GM18870 (cell line): ENCODE measurements around the gene TMTC4.
"Not testable (repeated sequence)": the region's sequence is repeated elsewhere in the genome, so short reads cannot be mapped to it uniquely, and the experiment has no call there.

Source experiments
- ATAC-seq: cut with Tn5 transposase; IDR thresholded peaks from one replicate; pipeline ENCODE4 v1.9.1; 2021; ENCODE audit warnings: moderate library complexity; ENCODE audit not compliant: unreplicated experiment

Gene TMTC4

DNA sequence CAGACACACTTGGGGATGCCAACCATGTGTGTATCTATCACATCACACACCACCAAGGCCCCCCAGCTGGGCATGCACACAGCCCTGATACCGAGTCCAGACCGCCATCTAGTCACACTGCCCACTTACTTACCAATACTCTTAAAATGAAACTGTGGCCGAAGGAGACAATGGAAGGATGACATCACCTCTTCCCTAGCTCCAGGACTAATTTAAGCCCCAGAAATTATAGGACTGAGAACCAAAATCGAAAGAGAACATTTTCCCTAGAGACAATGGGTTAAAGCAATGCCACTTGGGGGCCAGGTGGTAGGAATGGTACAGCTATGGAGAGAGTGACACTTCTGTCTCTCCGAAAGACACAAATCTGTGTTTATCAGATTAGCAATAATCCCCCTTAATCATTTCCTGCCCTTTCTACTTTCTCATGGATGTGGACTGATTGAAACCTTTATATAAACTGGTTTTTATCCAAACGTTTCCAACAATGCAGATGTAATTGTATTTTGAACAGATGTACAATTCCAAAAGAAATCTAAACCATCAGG, 85.3 kb downstream of the TMTC4 start:
- ATAC-seq: no peak

DNA sequence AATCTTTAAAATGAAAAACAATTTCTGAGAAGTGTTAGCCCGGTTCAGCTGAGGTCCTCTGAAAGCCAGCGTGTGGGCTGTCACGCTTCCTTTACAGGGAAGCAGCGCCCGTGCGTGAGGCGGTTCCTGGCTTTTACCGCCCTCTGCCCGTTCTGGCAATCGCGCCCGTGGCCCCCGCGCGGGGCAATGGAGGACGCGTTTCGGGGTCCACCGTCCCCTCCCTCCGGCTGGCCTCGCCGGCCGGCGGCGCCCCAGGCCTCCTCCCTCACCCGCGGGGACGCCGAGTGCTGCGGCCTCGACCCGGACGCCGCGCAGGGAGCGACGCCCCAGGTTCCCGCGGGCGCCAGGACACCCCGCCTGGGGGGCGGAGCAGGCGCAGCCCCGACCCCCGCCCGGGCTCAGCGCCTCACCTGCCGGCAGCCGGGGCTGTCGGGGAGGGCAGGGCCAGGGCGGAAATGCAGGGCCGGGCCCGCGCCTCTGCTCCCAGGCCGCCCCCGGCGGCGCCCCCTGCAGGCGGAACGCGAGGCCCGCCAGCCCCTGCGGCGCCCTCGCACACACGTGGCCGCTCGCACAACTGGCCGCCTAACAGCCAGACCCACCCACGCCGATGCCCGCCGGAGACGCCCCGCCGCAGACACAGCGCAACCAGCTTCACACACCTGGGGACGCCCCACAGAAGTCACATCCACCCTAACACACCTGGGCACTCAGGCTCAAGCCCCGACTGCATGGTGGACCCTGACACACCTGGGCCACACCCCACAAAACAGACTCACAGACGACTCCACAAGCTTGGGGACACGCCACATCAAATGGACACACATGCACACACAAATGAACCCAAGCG, 86.0 kb downstream of the TMTC4 start, which contains the start of gene GGACT:
Gene GGACT, minus strand, starts transcription at position 459 of the 847 bp plus-strand sequence. CDS start 56,198 bp downstream, outside the sequence.
- peak; percentile 73 for ATAC-seq

DNA sequence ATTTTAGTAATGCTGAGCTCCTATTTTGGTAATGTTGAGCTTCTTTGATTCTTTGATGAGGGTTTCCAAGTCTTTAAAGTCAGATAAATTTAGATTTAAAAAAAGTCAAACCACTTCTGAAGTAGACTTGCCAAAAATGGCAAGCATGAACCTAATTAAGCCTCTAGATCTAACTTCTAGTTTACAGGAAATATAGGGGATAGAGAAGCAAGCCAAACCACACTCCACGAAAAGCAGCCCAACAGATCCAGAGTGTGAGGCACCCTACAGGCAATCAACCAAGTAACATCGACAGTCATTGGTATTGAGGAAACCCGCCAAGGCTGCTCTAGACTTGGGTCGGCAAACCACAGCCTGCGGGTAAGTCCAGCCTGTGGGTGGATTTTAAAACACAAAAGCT, 89.7 kb downstream of the TMTC4 start:
- no peak for ATAC-seq

DNA sequence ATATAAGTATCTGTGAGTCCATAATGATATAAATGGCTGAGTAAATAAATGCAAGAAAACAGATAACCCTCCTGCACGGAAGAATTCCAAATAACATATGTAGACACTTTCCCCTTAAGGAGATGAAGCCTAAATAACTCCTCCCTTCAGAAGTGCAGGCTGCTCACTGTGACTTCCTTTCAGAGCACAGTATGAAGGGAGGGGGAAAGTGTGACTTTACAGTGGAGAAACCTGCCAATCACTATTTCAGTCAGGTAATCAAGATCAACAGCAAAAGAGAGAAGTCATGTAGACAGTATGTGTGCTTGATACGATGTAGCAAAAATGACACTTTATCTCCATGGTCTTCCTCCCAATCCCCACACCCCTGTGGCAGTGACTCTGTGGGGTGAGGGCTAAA, 93.1 kb downstream of the TMTC4 start:
- ATAC-seq: no peak

DNA sequence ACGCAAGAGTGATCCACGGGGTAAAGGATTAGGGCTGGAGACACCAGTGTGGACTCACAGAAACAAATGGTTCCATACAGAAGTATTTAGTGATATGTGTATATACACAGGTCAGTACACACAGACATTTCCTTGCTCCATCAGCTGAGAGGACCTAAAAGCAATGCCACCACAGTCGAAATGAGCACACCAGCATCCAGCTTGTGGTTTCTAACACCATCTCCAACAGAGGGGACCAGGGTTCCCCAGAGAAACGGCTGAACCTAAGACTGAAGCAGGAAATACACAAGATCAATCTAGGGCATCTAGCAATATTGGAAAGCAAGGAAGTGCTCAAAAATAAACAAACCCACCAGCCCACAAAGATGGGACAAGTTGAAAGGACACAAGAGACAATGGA, 93.6 kb downstream of the TMTC4 start:
- no peak for ATAC-seq

DNA sequence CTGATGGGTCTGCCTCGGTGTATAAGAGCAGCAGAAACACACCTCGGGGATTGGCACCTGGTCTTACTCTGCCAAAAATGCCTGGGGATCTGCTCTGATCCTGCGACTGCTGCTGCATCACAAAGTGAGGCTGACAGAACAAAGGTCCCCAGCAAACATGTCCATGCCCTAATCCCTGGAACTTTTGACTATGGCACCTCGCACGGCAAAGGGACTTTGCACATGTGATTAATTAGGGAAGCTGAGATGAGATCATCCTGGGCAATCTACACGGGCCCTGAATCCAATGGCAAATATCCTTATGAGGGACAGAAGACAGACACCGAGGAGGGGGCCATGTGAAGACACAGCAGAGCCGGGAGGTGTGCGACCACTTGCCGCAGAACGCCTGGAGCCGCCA, 94.5 kb downstream of the TMTC4 start:
- no peak for ATAC-seq

DNA sequence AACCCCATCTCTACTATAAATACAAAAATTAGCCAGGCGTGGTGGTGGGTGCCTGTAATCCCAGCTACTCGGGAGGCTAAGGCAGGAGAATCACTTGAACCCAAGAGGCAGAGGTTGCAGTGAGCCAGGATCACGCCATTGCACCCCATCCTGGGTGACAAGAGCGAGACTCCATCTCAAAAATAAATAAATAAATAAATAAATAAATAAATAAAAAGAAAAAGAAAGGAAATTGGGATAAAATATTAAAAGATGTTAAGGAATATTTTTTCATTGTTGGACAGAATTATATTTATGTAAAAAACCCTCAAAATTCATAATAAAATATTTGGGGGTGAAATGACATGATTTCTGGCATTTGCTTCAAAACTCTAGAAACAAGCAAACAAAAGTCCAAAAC, 97.4 kb downstream of the TMTC4 start:
- not testable (repeated sequence) for ATAC-seq

DNA sequence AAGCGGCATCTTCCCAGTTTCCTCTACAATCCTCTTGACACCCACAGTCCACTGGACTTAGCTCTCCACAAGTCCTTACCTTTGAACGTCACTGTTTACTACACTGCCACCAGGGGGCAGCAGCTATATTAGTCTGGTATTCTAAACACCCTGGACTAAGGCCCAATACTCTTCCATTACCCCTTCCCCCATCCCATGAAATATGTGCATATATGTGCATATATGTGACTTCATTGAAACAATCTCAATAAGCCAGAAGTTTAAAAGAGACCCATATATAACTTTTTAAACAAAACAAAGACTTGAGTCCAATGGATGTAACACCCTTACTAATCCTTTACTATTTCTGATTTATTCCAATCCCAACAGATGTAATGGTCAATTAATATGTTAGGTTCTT, 101.5 kb downstream of the TMTC4 start:
- ATAC-seq: peak; percentile 95

DNA sequence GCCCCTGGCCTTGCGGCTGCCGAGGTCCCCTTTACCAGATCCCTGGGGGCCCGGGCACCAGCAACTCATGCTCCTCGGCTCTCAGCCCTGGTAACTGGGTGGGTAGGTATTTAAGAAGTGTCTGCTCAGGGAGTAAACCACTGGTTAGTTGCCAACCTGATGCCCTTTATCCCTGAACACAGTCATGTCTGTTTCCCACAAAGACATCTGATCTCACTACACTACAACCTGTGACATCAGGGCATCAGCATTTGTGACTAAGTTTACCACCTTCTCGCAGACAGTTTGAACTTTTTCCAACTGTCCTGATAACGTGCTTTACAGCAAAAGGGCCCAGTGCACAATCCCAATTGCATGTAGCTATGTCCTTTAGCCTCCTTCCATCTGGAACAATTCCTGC, 108.1 kb downstream of the TMTC4 start:
- no peak for ATAC-seq

DNA sequence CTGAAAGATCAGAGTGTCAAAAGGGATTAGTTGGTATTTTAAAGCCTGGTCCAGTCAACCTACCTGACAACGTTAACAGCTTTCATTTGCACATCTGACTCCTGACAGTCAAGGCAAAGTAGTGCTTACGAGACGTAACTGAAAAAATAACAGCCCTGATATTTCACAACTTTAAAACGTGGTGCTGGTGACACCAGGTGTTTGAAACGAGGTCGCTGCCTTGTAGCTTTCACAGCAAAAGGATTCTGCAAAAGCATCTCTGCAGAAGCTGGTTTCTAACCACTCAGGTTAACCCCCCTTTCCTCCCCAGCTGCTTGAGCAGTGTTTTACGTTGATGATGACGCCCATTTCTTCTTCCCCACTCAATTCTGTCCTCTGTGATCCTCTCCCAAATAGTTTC, 109.3 kb downstream of the TMTC4 start:
- ATAC-seq: no peak

DNA sequence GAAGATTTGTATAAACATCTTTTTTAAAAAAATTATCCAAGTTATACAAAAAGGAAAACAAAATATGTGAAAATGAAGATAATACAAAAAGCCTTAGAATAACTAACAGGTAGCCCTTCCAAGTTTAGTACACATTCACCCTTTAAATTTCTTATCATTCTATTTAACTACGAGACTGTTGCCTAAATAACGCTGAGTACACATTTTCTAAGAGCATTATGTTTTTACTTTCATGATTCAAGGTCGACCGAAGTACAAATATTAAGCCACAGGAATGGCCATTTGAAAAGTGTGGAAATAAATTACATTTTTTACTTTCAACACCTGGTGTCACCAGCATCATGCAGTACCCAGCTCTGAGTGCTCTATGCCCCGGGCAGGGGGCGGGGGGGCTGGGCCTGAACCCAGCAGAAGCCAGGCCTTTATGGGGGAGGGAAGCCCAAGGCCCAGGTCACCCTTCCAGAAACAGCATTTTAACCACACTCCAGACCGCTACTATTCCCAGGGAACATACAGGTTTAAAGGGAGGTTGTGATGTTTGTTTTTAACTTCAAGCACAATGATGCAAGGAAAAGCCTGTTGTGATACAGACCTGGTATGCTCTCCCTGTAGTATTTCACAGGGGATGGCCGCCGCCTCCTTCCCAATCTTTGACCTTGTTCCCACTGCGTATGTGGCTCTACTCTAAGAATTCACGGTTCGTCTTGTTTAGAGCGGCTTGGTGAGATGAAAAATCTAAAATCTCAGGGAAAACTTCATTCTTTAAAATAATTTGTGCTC, 110.0 kb downstream of the TMTC4 start:
- no peak for ATAC-seq

DNA sequence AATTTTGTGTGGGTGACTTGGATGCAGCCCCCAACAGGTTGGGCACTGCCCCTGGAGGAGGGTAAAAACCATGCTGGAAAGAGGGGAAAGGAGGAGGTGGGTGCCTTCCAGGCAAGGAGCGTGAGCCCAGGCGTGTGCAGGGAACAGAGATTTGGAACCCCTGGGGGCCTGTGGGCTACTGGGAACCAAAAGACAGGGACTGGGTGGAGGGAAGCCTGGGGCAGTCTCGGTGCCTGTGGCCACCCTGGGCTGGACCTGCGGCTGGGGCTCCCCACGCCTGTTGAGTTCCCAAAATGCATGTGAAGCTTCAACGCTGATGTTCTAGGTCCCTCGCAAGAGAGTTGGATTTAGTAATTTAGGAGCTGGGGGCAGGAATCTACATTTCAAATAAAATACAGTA, 110.8 kb downstream of the TMTC4 start:
- ATAC-seq: no peak

DNA sequence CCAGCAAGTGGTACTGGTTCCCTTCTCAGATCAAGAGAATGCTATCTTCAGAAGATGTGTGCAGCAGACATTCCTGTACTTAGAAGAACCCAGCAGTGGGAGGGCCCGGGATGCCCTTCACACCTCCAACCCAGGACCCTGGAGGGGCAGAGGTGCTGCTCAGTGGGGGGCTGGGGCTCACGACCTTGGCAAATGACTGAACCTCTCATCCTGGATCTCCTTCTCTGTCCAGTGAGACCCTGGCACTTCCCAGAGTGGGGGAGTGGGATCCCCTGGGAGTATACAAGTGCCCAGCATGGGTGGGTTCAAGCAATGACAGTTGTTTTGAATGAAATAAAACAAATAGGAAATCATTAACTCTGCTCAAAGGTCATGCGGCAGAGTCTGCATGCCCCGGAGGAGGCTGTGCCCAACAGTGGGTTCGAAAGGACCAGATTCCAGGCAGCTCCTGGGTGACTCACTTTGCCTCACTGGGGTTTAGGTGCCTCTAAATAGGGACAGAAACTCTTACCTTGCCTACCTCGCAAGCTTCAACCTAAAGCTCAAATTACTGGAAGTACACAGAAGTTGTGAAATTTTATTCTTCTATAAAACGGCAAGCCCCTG, 112.9 kb downstream of the TMTC4 start:
- no peak for ATAC-seq

DNA sequence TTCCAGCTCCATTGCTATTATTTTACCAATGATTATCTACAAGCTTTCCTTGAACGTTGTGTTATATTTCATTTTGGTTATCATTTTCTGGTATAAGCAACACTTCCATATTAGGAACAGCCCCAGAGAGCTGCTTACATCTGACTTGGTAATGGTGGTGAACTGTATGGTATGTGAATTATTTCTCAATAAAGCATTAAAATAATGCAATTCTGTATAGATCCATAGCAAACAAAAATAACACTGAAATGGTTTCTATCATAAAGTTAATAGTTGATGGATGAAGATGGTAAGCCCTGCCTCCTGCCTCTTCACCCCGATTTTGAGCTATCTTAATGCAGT, 113.5 kb downstream of the TMTC4 start:
- ATAC-seq: no peak

DNA sequence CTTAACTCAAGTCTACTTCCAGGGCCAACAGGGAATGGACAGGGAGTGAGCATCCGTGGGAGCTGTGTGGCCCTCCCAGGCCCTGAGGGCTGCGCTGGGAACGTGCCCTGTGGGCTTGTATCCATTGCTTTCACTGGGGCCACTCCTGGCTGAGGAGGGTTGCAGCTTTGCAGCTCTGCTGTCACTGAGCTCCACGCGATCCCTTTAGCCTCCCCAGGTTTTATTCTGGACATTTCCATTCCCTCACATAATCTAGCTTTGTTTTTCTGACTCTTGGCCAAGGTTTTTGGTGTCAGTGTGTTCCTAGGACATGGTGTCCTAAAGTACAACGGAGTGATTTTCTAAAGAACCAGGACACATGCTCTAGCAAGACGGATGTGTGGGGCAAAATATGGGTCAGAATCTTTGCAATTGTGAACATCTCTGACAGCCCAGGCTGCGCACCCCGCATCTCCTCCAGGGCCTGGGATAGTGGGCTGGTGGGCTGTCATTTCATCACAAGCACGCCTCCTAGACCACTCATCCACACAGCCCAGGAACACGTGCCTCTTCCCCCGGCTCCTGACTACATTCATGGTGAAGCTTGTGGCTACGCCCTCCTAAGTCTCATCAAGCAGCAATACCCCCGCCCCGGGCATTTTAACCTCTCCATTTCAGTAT, 114.0 kb downstream of the TMTC4 start:
- ATAC-seq: no peak

DNA sequence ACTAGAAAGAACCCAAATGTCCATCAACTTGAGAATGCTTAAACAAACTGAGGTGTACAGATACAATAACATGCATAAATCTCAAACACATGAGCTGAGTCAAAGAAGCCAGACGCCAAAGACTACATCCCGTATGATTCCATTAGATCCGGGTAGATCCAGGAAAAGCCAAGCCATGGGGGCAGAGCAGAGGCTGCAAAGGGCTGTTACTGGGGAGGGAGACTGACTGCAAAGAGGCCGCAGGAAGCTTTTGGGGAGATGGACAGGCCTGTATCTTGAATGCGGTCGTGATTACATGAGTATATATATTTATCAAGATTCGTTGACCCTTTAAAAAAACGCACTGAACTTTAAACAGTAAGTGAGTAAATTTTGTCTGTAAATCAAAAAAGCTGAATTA, 114.7 kb downstream of the TMTC4 start:
- ATAC-seq: no peak
